Measurements from ENCODE around the gene MBP. TPM values are rescaled to one million over a fixed set of nuclear protein-coding genes. Genes with fewer than 3 reads are reported as not detected.

Gene MBP
- total and polyA plus RNA-seq, 4 experiments from 2014 or later, result 92.2 to 187 (median 149) TPM

GRCh38 chr18:77161961-77162360 is 29.4 kb upstream of the MBP start:
- Mint-ChIP-seq H3K4me1 (peaks cover 0 to 6% (median 1%) of the 10 kb centered on the region in 4 donors), H3K27me3 (peaks cover 5% of the 10 kb centered on the region in 2 donors), H3K9me3 (no peaks in the 10 kb centered on the region), H3K36me3 (no peaks in the 10 kb centered on the region), H3K4me3 (no peak overlapping the region), H3K27ac (no peak overlapping the region)
- Histone ChIP-seq H3K4me3 (ENCODE audit: low read length in 2 of 2) (no peak overlapping the region), H3K9me3 (ENCODE audit: control insufficient read depth in 1 of 2, low read length in 2 of 2) (no peaks in the 10 kb centered on the region), H3K27ac (ENCODE audit: low read depth, low read length) (no peak overlapping the region), H3K27me3 (ENCODE audit: insufficient read depth, low read length) (no peaks in the 10 kb centered on the region), H3K4me1 (ENCODE audit: insufficient read depth, low read length) (no peaks in the 10 kb centered on the region), H3K36me3 (ENCODE audit: insufficient read depth, low read length) (no peaks in the 10 kb centered on the region)
- CTCF ChIA-PET (ENCODE audit: partially characterized antibody), result no interaction called here
- DNase-seq, result no peak
- POLR2A ChIA-PET (ENCODE audit: partially characterized antibody), result interaction anchor here (0.6 kb wide), 1 partner anchor 107 kb away, joined by 3 read pairs; no protein-coding TSS in a partner anchor
- intact Hi-C loops (cut with micrococcal nuclease), result no loop called here

- H3K4me1 ChIP-seq (ENCODE audit: insufficient read depth, low read length), result no peaks in the 10 kb centered on the region
- no peaks in the 10 kb centered on the region for H3K36me3 ChIP-seq (ENCODE audit: insufficient read depth, low read length)
- no peak overlapping the region for H3K4me3 ChIP-seq (ENCODE audit: low read length in 2 of 2)
- no peak overlapping the region for H3K27ac ChIP-seq (ENCODE audit: low read depth, low read length)
- intact Hi-C loops (cut with micrococcal nuclease), result no loop called here
- no peaks in the 10 kb centered on the region for H3K27me3 ChIP-seq (ENCODE audit: insufficient read depth, low read length)
- no peaks in the 10 kb centered on the region for H3K36me3 Mint-ChIP-seq
- peaks cover 5% of the 10 kb centered on the region in 2 donors for H3K27me3 Mint-ChIP-seq
- no peak overlapping the region for H3K4me3 Mint-ChIP-seq
- CTCF ChIA-PET (ENCODE audit: partially characterized antibody), result no interaction called here
- H3K9me3 Mint-ChIP-seq, result no peaks in the 10 kb centered on the region
- H3K9me3 ChIP-seq (ENCODE audit: control insufficient read depth in 1 of 2, low read length in 2 of 2), result no peaks in the 10 kb centered on the region
- no peak overlapping the region for H3K27ac Mint-ChIP-seq
- DNase-seq, result no peak
- POLR2A ChIA-PET (ENCODE audit: partially characterized antibody), result no interaction called here
- peaks cover 0 to 6% (median 1%) of the 10 kb centered on the region in 4 donors for H3K4me1 Mint-ChIP-seq
Measured at GRCh38 chr18:77161383-77161782, 28.8 kb upstream of the MBP start.

- Mint-ChIP-seq H3K27ac (no peak overlapping the region), H3K9me3 (no peaks in the 10 kb centered on the region), H3K4me1 (peaks cover 0 to 2% (median under 1%) of the 10 kb centered on the region in 4 donors), H3K36me3 (no peaks in the 10 kb centered on the region), H3K27me3 (peaks cover 5% of the 10 kb centered on the region in 2 donors), H3K4me3 (no peak overlapping the region)
- intact Hi-C loops (cut with micrococcal nuclease), result no loop called here
- Histone ChIP-seq H3K4me1 (ENCODE audit: insufficient read depth, low read length) (no peaks in the 10 kb centered on the region), H3K27ac (ENCODE audit: low read depth, low read length) (no peak overlapping the region), H3K9me3 (ENCODE audit: control insufficient read depth in 1 of 2, low read length in 2 of 2) (no peaks in the 10 kb centered on the region), H3K27me3 (ENCODE audit: insufficient read depth, low read length) (no peaks in the 10 kb centered on the region), H3K4me3 (ENCODE audit: low read length in 2 of 2) (no peak overlapping the region), H3K36me3 (ENCODE audit: insufficient read depth, low read length) (no peaks in the 10 kb centered on the region)
- ChIA-PET POLR2A (ENCODE audit: partially characterized antibody) (no interaction called here), CTCF (ENCODE audit: partially characterized antibody) (no interaction called here)
- DNase-seq, result no peak
Measured at GRCh38 chr18:77160515-77160914, 27.9 kb upstream of the MBP start.

GRCh38 chr18:77157312-77157711 is 24.7 kb upstream of the MBP start:
- Mint-ChIP-seq H3K4me1 (peaks cover 0 to 2% (median 0%) of the 10 kb centered on the region in 4 donors), H3K4me3 (no peak overlapping the region), H3K27me3 (peaks cover 0 to 1% of the 10 kb centered on the region in 2 donors), H3K36me3 (no peaks in the 10 kb centered on the region), H3K9me3 (no peaks in the 10 kb centered on the region), H3K27ac (peak overlapping the region in 3 of 7 donors; percentile 1 to 71 (median 58))
- Histone ChIP-seq H3K9me3 (ENCODE audit: control insufficient read depth in 1 of 2, low read length in 2 of 2) (no peaks in the 10 kb centered on the region), H3K4me1 (ENCODE audit: insufficient read depth, low read length) (no peaks in the 10 kb centered on the region), H3K27ac (ENCODE audit: low read depth, low read length) (no peak overlapping the region), H3K4me3 (ENCODE audit: low read length in 2 of 2) (no peak overlapping the region), H3K27me3 (ENCODE audit: insufficient read depth, low read length) (no peaks in the 10 kb centered on the region), H3K36me3 (ENCODE audit: insufficient read depth, low read length) (no peaks in the 10 kb centered on the region)
- CTCF ChIA-PET (ENCODE audit: partially characterized antibody), result interaction anchor here (1.0 kb wide), 1 partner anchor 354 kb away, joined by 3 read pairs; no protein-coding TSS in a partner anchor
- POLR2A ChIA-PET (ENCODE audit: partially characterized antibody), result no interaction called here
- intact Hi-C loops (cut with micrococcal nuclease), result no loop called here
- DNase-seq, result no peak

- no peak overlapping the region for H3K27ac Mint-ChIP-seq
- H3K27ac ChIP-seq (ENCODE audit: low read depth, low read length), result no peak overlapping the region
- H3K9me3 Mint-ChIP-seq, result no peaks in the 10 kb centered on the region
- H3K9me3 ChIP-seq (ENCODE audit: control insufficient read depth in 1 of 2, low read length in 2 of 2), result no peaks in the 10 kb centered on the region
- H3K4me1 Mint-ChIP-seq, result peaks cover 5 to 10% (median 8%) of the 10 kb centered on the region in 4 donors
- H3K4me1 ChIP-seq (ENCODE audit: insufficient read depth, low read length), result peaks cover 8% of the 10 kb centered on the region
- H3K36me3 ChIP-seq (ENCODE audit: insufficient read depth, low read length), result no peaks in the 10 kb centered on the region
- H3K4me3 Mint-ChIP-seq, result no peak overlapping the region
- no peaks in the 10 kb centered on the region for H3K27me3 ChIP-seq (ENCODE audit: insufficient read depth, low read length)
- CTCF ChIA-PET (ENCODE audit: partially characterized antibody), result interaction anchor here (1.0 kb wide), 1 partner anchor 154 kb away, joined by 3 read pairs; no protein-coding TSS in a partner anchor
- H3K36me3 Mint-ChIP-seq, result no peaks in the 10 kb centered on the region
- POLR2A ChIA-PET (ENCODE audit: partially characterized antibody), result no interaction called here
- DNase-seq, result no peak
- H3K4me3 ChIP-seq (ENCODE audit: low read length in 2 of 2), result no peak overlapping the region
- no peaks in the 10 kb centered on the region for H3K27me3 Mint-ChIP-seq
- intact Hi-C loops (cut with micrococcal nuclease), result no loop called here
Measured at GRCh38 chr18:77155031-77155430, 22.4 kb upstream of the MBP start.

- H3K27me3 Mint-ChIP-seq, result no peaks in the 10 kb centered on the region
- Histone ChIP-seq H3K4me1 (ENCODE audit: insufficient read depth, low read length) (peaks cover 8% of the 10 kb centered on the region), H3K36me3 (ENCODE audit: insufficient read depth, low read length) (no peaks in the 10 kb centered on the region), H3K9me3 (ENCODE audit: control insufficient read depth in 1 of 2, low read length in 2 of 2) (no peaks in the 10 kb centered on the region), H3K27me3 (ENCODE audit: insufficient read depth, low read length) (no peaks in the 10 kb centered on the region), H3K4me3 (ENCODE audit: low read length in 2 of 2) (no peak overlapping the region), H3K27ac (ENCODE audit: low read depth, low read length) (no peak overlapping the region)
- H3K27ac Mint-ChIP-seq, result peak overlapping the region in 1 of 7 donors; percentile 54
- CTCF ChIA-PET (ENCODE audit: partially characterized antibody), result interaction anchor here (1.0 to 1.6 kb wide), 2 partner anchors 12 to 153 kb away, joined by 3 to 5 read pairs; no protein-coding TSS in a partner anchor
- no peak overlapping the region for H3K4me3 Mint-ChIP-seq
- intact Hi-C loops (cut with micrococcal nuclease), result no loop called here
- DNase-seq, result no peak
- no peaks in the 10 kb centered on the region for H3K36me3 Mint-ChIP-seq
- H3K4me1 Mint-ChIP-seq, result peaks cover 5 to 10% (median 8%) of the 10 kb centered on the region in 4 donors
- H3K9me3 Mint-ChIP-seq, result no peaks in the 10 kb centered on the region
- POLR2A ChIA-PET (ENCODE audit: partially characterized antibody), result no interaction called here
Measured at GRCh38 chr18:77153404-77153803, 20.8 kb upstream of the MBP start.

- CTCF ChIA-PET (ENCODE audit: partially characterized antibody), result interaction anchor here (0.6 to 0.7 kb wide), 2 partner anchors 11 to 148 kb away, joined by 3 read pairs; no protein-coding TSS in a partner anchor
- H3K4me1 Mint-ChIP-seq, result peaks cover 11 to 16% (median 15%) of the 10 kb centered on the region in 4 donors
- H3K36me3 Mint-ChIP-seq, result no peaks in the 10 kb centered on the region
- H3K9me3 Mint-ChIP-seq, result no peaks in the 10 kb centered on the region
- H3K9me3 ChIP-seq (ENCODE audit: control insufficient read depth in 1 of 2, low read length in 2 of 2), result no peaks in the 10 kb centered on the region
- intact Hi-C loops (cut with micrococcal nuclease), result no loop called here
- no peak overlapping the region for H3K4me3 Mint-ChIP-seq
- no peak overlapping the region for H3K27ac ChIP-seq (ENCODE audit: low read depth, low read length)
- no peak overlapping the region for H3K27ac Mint-ChIP-seq
- H3K4me3 ChIP-seq (ENCODE audit: low read length in 2 of 2), result no peak overlapping the region
- no peaks in the 10 kb centered on the region for H3K27me3 ChIP-seq (ENCODE audit: insufficient read depth, low read length)
- POLR2A ChIA-PET (ENCODE audit: partially characterized antibody), result no interaction called here
- no peaks in the 10 kb centered on the region for H3K36me3 ChIP-seq (ENCODE audit: insufficient read depth, low read length)
- peaks cover 14% of the 10 kb centered on the region for H3K4me1 ChIP-seq (ENCODE audit: insufficient read depth, low read length)
- no peak for DNase-seq
- no peaks in the 10 kb centered on the region for H3K27me3 Mint-ChIP-seq
Measured at GRCh38 chr18:77151772-77152520, 19.4 kb upstream of the MBP start.
